DND-41 (cell line): ENCODE measurements around the gene SLC7A7.
"Not testable (repeated sequence)": the region's sequence is repeated elsewhere in the genome, so short reads cannot be mapped to it uniquely, and the experiment has no call there.

Experiments used
- ATAC-seq: fragments of 200-7000 bp; cut with Tn5 transposase; 3 replicates; pipeline ENCODE4 v1.9.1; 2021; ENCODE audit warnings: low read depth; ENCODE audit not compliant: insufficient read depth
- DNase-seq: peaks from one replicate; pipeline ENCODE4 v3.0.0-alpha.2; 2020
- H2AFZ ChIP-seq: 2 replicates; pipeline ENCODE4 v1.6.0; 2012; ENCODE audit warnings: low read depth, low read length
- H3K27ac ChIP-seq: 2 replicates; pipeline ENCODE4 v1.5.1; 2012; ENCODE audit warnings: low read length, inconsistent platforms
- H3K27me3 ChIP-seq: fragments of 200-600 bp; sonication (generic); 2 replicates; pipeline ENCODE4 v1.6.0; 2012; ENCODE audit warnings: low read length, mild to moderate bottlenecking, inconsistent platforms; ENCODE audit not compliant: insufficient read depth, poor library complexity
- H3K36me3 ChIP-seq: 2 replicates; pipeline ENCODE4 v1.5.1; 2012; ENCODE audit warnings: low read length, inconsistent platforms; ENCODE audit not compliant: insufficient read depth
- H3K4me1 ChIP-seq: 2 replicates; pipeline ENCODE4 v1.5.1; 2012; ENCODE audit warnings: mild to moderate bottlenecking, low read length; ENCODE audit not compliant: insufficient read depth
- H3K4me2 ChIP-seq: 2 replicates; pipeline ENCODE4 v1.6.0; 2012; ENCODE audit warnings: mild to moderate bottlenecking, moderate library complexity, low read length, inconsistent platforms; ENCODE audit not compliant: insufficient read depth
- H3K4me3 ChIP-seq, 2 experiments: fragments of 200-600 bp in 1 of 2; shearing (Covaris generic) in 1 of 2; 2 replicates each; pipeline ENCODE4 v1.5.1; 2012 to 2016; ENCODE audit warnings: inconsistent platforms in 2 of 2, low read length in 2 of 2, mild to moderate bottlenecking in 2 of 2, low read depth in 1 of 2, moderate library complexity in 1 of 2
- H3K79me2 ChIP-seq: 2 replicates; pipeline ENCODE4 v1.6.0; 2012; ENCODE audit warnings: low read length, inconsistent platforms; ENCODE audit not compliant: insufficient read depth
- H3K9ac ChIP-seq: 2 replicates; pipeline ENCODE4 v1.6.0; 2012; ENCODE audit warnings: low read depth, mild to moderate bottlenecking, inconsistent platforms, low read length, moderate library complexity
- H3K9me3 ChIP-seq: 2 replicates; pipeline ENCODE4 v1.5.1; 2012; ENCODE audit warnings: low read length, moderate library complexity, mild to moderate bottlenecking, inconsistent platforms; ENCODE audit not compliant: insufficient read depth, severe bottlenecking
- H4K20me1 ChIP-seq: 2 replicates; pipeline ENCODE4 v1.6.0; 2012; ENCODE audit warnings: low read length; ENCODE audit not compliant: insufficient read depth
- CTCF ChIP-seq: IDR thresholded peaks from 2 replicates; pipeline ENCODE4 v1.5.1; 2012; ENCODE audit warnings: borderline replicate concordance, low read length, moderate library complexity, mild to moderate bottlenecking; ENCODE audit not compliant: poor library complexity, severe bottlenecking; ENCODE audit errors: extremely low read depth
- EZH2 ChIP-seq: IDR thresholded peaks from 3 replicates; pipeline ENCODE4 v1.6.1; 2012; ENCODE audit warnings: borderline replicate concordance, low read depth, mild to moderate bottlenecking, moderate library complexity, low read length, inconsistent platforms; ENCODE audit not compliant: severe bottlenecking

SLC7A7 gene

GRCh38 chr14:22794551-22794951 is 20.7 kb downstream of the SLC7A7 start:
- Histone ChIP-seq H4K20me1 (no peaks in the 10 kb centered on the region), H3K4me2 (no peak overlapping the region), H3K4me3 (no peak overlapping the region), H2AFZ (no peak overlapping the region), H3K36me3 (no peaks in the 10 kb centered on the region), H3K27ac (no peak overlapping the region), H3K79me2 (no peaks in the 10 kb centered on the region), H3K9ac (no peak overlapping the region), H3K27me3 (peaks cover 16% of the 10 kb centered on the region), H3K4me1 (no peaks in the 10 kb centered on the region), H3K9me3 (no peaks in the 10 kb centered on the region)
- DNase-seq (no peak), ATAC-seq (no peak)
- TF ChIP-seq EZH2 = no peak
- TF ChIP-seq CTCF = no peak

- H3K4me2 ChIP-seq = no peak overlapping the region
- no peak for TF ChIP-seq CTCF
- TF ChIP-seq EZH2 = no peak
- no peak overlapping the region for H3K4me3 ChIP-seq
- H3K36me3 ChIP-seq = no peaks in the 10 kb centered on the region
- no peaks in the 10 kb centered on the region for H3K79me2 ChIP-seq
- ATAC-seq = no peak
- no peaks in the 10 kb centered on the region for H3K9me3 ChIP-seq
- H3K9ac ChIP-seq = no peak overlapping the region
- peaks cover 13% of the 10 kb centered on the region for H3K27me3 ChIP-seq
- no peak for DNase-seq
- H3K27ac ChIP-seq = no peak overlapping the region
- H4K20me1 ChIP-seq = no peaks in the 10 kb centered on the region
- no peak overlapping the region for H2AFZ ChIP-seq
- no peaks in the 10 kb centered on the region for H3K4me1 ChIP-seq
Measured at GRCh38 chr14:22793976-22794375, 21.3 kb downstream of the SLC7A7 start.

- DNase-seq, H3K4me2 ChIP-seq, H3K4me3 ChIP-seq, ATAC-seq, H3K36me3 ChIP-seq, H3K9me3 ChIP-seq, H3K4me1 ChIP-seq, H3K9ac ChIP-seq, H3K79me2 ChIP-seq, H3K27me3 ChIP-seq, H3K27ac ChIP-seq, H4K20me1 ChIP-seq, H2AFZ ChIP-seq: not testable (repeated sequence)
Measured at GRCh38 chr14:22793550-22793949, 21.7 kb downstream of the SLC7A7 start.

- DNase-seq (no peak), ATAC-seq (no peak)
- Histone ChIP-seq H3K27me3 (peaks cover 7% of the 10 kb centered on the region), H3K79me2 (no peaks in the 10 kb centered on the region), H2AFZ (no peak overlapping the region), H3K4me1 (no peaks in the 10 kb centered on the region), H3K4me2 (no peak overlapping the region), H3K36me3 (no peaks in the 10 kb centered on the region), H3K27ac (no peak overlapping the region), H3K9ac (no peak overlapping the region), H4K20me1 (no peaks in the 10 kb centered on the region), H3K4me3 (no peak overlapping the region), H3K9me3 (no peaks in the 10 kb centered on the region)
- TF ChIP-seq EZH2 (no peak), CTCF (no peak)
Measured at GRCh38 chr14:22792158-22792557, 23.1 kb downstream of the SLC7A7 start.
